ENCODE results near the gene HADHB.

Gene HADHB

GRCh38 chr2:26276484-26277227 lies 31.9 kb downstream of the HADHB start:
- H3K36me3 ChIP-seq (ENCODE audit: low read depth), result peaks cover 66% of the 10 kb centered on the region
- no peak for ATAC-seq (ENCODE audit: low read depth)

GRCh38 chr2:26279886-26280285 lies 35.1 kb downstream of the HADHB start:
- no peaks in the 10 kb centered on the region for H3K27me3 ChIP-seq (ENCODE audit: insufficient read depth, poor library complexity, severe bottlenecking)
- H3K9me3 ChIP-seq (ENCODE audit: severe bottlenecking), result no peaks in the 10 kb centered on the region
- no peak for ATAC-seq (ENCODE audit: low read depth)
- H3K4me3 ChIP-seq (ENCODE audit: severe bottlenecking), result no peak overlapping the region
- no peak overlapping the region for H3K27ac ChIP-seq (ENCODE audit: poor library complexity, severe bottlenecking)
- TF ChIP-seq, protein P1, sequence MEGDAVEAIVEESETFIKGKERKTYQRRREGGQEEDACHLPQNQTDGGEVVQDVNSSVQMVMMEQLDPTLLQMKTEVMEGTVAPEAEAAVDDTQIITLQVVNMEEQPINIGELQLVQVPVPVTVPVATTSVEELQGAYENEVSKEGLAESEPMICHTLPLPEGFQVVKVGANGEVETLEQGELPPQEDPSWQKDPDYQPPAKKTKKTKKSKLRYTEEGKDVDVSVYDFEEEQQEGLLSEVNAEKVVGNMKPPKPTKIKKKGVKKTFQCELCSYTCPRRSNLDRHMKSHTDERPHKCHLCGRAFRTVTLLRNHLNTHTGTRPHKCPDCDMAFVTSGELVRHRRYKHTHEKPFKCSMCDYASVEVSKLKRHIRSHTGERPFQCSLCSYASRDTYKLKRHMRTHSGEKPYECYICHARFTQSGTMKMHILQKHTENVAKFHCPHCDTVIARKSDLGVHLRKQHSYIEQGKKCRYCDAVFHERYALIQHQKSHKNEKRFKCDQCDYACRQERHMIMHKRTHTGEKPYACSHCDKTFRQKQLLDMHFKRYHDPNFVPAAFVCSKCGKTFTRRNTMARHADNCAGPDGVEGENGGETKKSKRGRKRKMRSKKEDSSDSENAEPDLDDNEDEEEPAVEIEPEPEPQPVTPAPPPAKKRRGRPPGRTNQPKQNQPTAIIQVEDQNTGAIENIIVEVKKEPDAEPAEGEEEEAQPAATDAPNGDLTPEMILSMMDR (IDR thresholded peaks at IDR 0.05; ENCODE audit: poor library complexity, severe bottlenecking), result no peak
- H3K4me1 ChIP-seq (ENCODE audit: insufficient read depth, poor library complexity, severe bottlenecking), result peaks cover 16% of the 10 kb centered on the region
- no peak for DNase-seq (ENCODE audit: low spot score)
- H3K36me3 ChIP-seq (ENCODE audit: low read depth), result peaks cover 89% of the 10 kb centered on the region

More at GRCh38 chr2:26276484-26277227, 31.9 kb downstream of the HADHB start:
- H3K4me1 ChIP-seq (ENCODE audit: insufficient read depth, poor library complexity, severe bottlenecking), result peaks cover 23% of the 10 kb centered on the region
- no peak overlapping the region for H3K27ac ChIP-seq (ENCODE audit: poor library complexity, severe bottlenecking)
- no peaks in the 10 kb centered on the region for H3K9me3 ChIP-seq (ENCODE audit: severe bottlenecking)
- no peak for DNase-seq (ENCODE audit: low spot score)
- TF ChIP-seq, protein P1 (IDR thresholded peaks at IDR 0.05; ENCODE audit: poor library complexity, severe bottlenecking), result no peak
- no peaks in the 10 kb centered on the region for H3K27me3 ChIP-seq (ENCODE audit: insufficient read depth, poor library complexity, severe bottlenecking)
- H3K4me3 ChIP-seq (ENCODE audit: severe bottlenecking), result no peak overlapping the region

GRCh38 chr2:26281226-26281625 lies 36.5 kb downstream of the HADHB start:
- H3K27me3 ChIP-seq (ENCODE audit: insufficient read depth, poor library complexity, severe bottlenecking), result no peaks in the 10 kb centered on the region
- TF ChIP-seq, protein P1 (IDR thresholded peaks at IDR 0.05; ENCODE audit: poor library complexity, severe bottlenecking), result no peak
- H3K27ac ChIP-seq (ENCODE audit: poor library complexity, severe bottlenecking), result peak overlapping the region; percentile 9
- peaks cover 87% of the 10 kb centered on the region for H3K36me3 ChIP-seq (ENCODE audit: low read depth)
- H3K9me3 ChIP-seq (ENCODE audit: severe bottlenecking), result no peaks in the 10 kb centered on the region
- no peak overlapping the region for H3K4me3 ChIP-seq (ENCODE audit: severe bottlenecking)
- ATAC-seq (ENCODE audit: low read depth) (peak; percentile 43; the same call in 2 of the 3 replicates), DNase-seq (ENCODE audit: low spot score) (no peak)
- H3K4me1 ChIP-seq (ENCODE audit: insufficient read depth, poor library complexity, severe bottlenecking), result peaks cover 9% of the 10 kb centered on the region

GRCh38 chr2:26283606-26284005 lies 38.9 kb downstream of the HADHB start:
- TF ChIP-seq, protein P1 (IDR thresholded peaks at IDR 0.05; ENCODE audit: poor library complexity, severe bottlenecking), result no peak
- H3K4me3 ChIP-seq (ENCODE audit: severe bottlenecking), result no peak overlapping the region
- H3K4me1 ChIP-seq (ENCODE audit: insufficient read depth, poor library complexity, severe bottlenecking), result peaks cover 9% of the 10 kb centered on the region
- no peaks in the 10 kb centered on the region for H3K27me3 ChIP-seq (ENCODE audit: insufficient read depth, poor library complexity, severe bottlenecking)
- ATAC-seq (ENCODE audit: low read depth), result no peak
- H3K9me3 ChIP-seq (ENCODE audit: severe bottlenecking), result no peaks in the 10 kb centered on the region
- no peak for DNase-seq (ENCODE audit: low spot score)
- peaks cover 83% of the 10 kb centered on the region for H3K36me3 ChIP-seq (ENCODE audit: low read depth)
- H3K27ac ChIP-seq (ENCODE audit: poor library complexity, severe bottlenecking), result peak overlapping the region; percentile 65

DNA sequence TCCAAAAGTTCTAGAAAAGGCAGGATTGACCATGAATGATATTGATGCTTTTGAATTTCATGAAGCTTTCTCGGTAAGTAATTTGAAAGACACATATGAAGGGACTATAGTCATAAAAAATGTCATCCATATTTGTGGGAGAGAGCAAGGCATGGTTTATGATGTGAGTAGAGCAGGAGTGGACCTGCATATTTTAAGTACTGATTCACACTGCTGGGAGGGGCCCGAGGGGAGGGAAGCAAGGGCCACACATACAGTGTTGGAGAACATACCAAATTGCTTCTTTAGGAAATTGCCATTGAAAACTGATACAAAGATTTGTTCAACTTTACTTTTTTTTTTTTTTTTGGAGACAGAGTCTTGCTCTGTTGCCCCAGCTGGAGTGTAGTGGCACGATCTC lies 39.4 kb downstream of the HADHB start:
- Histone ChIP-seq H3K27ac (ENCODE audit: poor library complexity, severe bottlenecking) (peak overlapping the region; percentile 65), H3K27me3 (ENCODE audit: insufficient read depth, poor library complexity, severe bottlenecking) (no peaks in the 10 kb centered on the region), H3K9me3 (ENCODE audit: severe bottlenecking) (no peaks in the 10 kb centered on the region), H3K36me3 (ENCODE audit: low read depth) (peaks cover 78% of the 10 kb centered on the region), H3K4me1 (ENCODE audit: insufficient read depth, poor library complexity, severe bottlenecking) (peaks cover 9% of the 10 kb centered on the region), H3K4me3 (ENCODE audit: severe bottlenecking) (no peak overlapping the region)
- ATAC-seq (ENCODE audit: low read depth) (peak; percentile 100), DNase-seq (ENCODE audit: low spot score) (no peak)
- TF ChIP-seq, protein P1 (IDR thresholded peaks at IDR 0.05; ENCODE audit: poor library complexity, severe bottlenecking), result no peak
